GM21786 (cell line): ENCODE measurements around the gene USH2A.

ENCODE experiments used
- ATAC-seq: cut with Tn5 transposase; IDR thresholded peaks from one replicate; pipeline ENCODE4 v1.9.1; 2021; ENCODE audit not compliant: unreplicated experiment

USH2A gene

GRCh38 chr1:216144661-216145450 lies 278.4 kb downstream of the USH2A start:
- no peak for ATAC-seq

GRCh38 chr1:216142921-216143320 lies 280.3 kb downstream of the USH2A start:
- no peak for ATAC-seq

GRCh38 chr1:216140730-216141524 lies 282.3 kb downstream of the USH2A start:
- no peak for ATAC-seq

- ATAC-seq, result no peak
These were observed 299.0 kb downstream of the USH2A start for GRCh38 chr1:216124192-216124781.

- ATAC-seq, result no peak
These were observed 299.6 kb downstream of the USH2A start for GRCh38 chr1:216123446-216124191.

GRCh38 chr1:216119600-216119999 lies 303.6 kb downstream of the USH2A start:
- ATAC-seq, result peak; percentile 67

- no peak for ATAC-seq
These were observed 309.1 kb downstream of the USH2A start for GRCh38 chr1:216114180-216114579.

GRCh38 chr1:216113181-216113580 lies 310.1 kb downstream of the USH2A start:
- no peak for ATAC-seq

- no peak for ATAC-seq
These were observed 311.4 kb downstream of the USH2A start for GRCh38 chr1:216111842-216112241.

- ATAC-seq, result no peak
These were observed 327.8 kb downstream of the USH2A start for GRCh38 chr1:216095400-216095799.

- no peak for ATAC-seq
These were observed 332.7 kb downstream of the USH2A start for GRCh38 chr1:216090556-216090955.

GRCh38 chr1:216086678-216087077 lies 336.6 kb downstream of the USH2A start:
- ATAC-seq, result no peak

- no peak for ATAC-seq
These were observed 341.8 kb downstream of the USH2A start for GRCh38 chr1:216081445-216081844.

GRCh38 chr1:216076751-216077150 lies 346.5 kb downstream of the USH2A start:
- ATAC-seq, result no peak

GRCh38 chr1:216075339-216075738 lies 347.9 kb downstream of the USH2A start:
- no peak for ATAC-seq

GRCh38 chr1:216073793-216074595 lies 349.3 kb downstream of the USH2A start:
- ATAC-seq, result no peak

GRCh38 chr1:216071262-216071661 lies 352.0 kb downstream of the USH2A start:
- ATAC-seq, result no peak

- ATAC-seq, result no peak
These were observed 358.6 kb downstream of the USH2A start for GRCh38 chr1:216064643-216065042.

GRCh38 chr1:216057947-216058346 lies 365.3 kb downstream of the USH2A start:
- no peak for ATAC-seq

GRCh38 chr1:216057063-216057462 lies 366.2 kb downstream of the USH2A start:
- ATAC-seq, result no peak
